H1 (cell line): Measurements from ENCODE around the gene GPC6.

Experiments
- CBX8 ChIP-seq: fragments of 300-800, 300-1000 bp; sonication (generic); IDR thresholded peaks from 2 replicates; pipeline ENCODE4 v1.7.1; 2016; ENCODE audit warnings: low read depth, low read length, borderline replicate concordance
- CEBPB ChIP-seq: IDR thresholded peaks from 2 replicates; pipeline ENCODE4 v1.6.1; 2012; ENCODE audit warnings: low read depth, low read length
- CREB1 ChIP-seq: IDR thresholded peaks from 2 replicates; pipeline ENCODE4 v1.6.1; 2012; ENCODE audit warnings: inconsistent platforms
- CTCF ChIP-seq, 3 experiments: IDR thresholded peaks; 1 replicate in 2 of 3; 2 replicates in 1 of 3; pipeline versions ENCODE4 v1.5.1 to v1.6.1; 2011; ENCODE audit warnings: low read length in 3 of 3, mild to moderate bottlenecking in 3 of 3, inconsistent platforms in 2 of 3, low read depth in 1 of 3, moderate library complexity in 1 of 3; ENCODE audit not compliant: insufficient read depth in 1 of 3; ENCODE audit errors: control extremely low read depth in 1 of 3
- PHF8 ChIP-seq: fragments of 200-600 bp; sonication (generic); conservative IDR thresholded peaks from 2 replicates; pipeline ENCODE4 v1.7.1; 2012; ENCODE audit warnings: low read depth, mild to moderate bottlenecking, inconsistent platforms, low read length, moderate library complexity
- POLR2A ChIP-seq, 2 experiments: IDR thresholded peaks; 1 replicate in 1 of 2; 2 replicates in 1 of 2; pipeline ENCODE4 v1.6.1; 2011; ENCODE audit warnings: low read depth in 2 of 2, low read length in 2 of 2, mild to moderate bottlenecking in 2 of 2; ENCODE audit errors: control extremely low read depth in 1 of 2
- RAD21 ChIP-seq, 2 experiments: IDR thresholded peaks in 1 of 2; conservative IDR thresholded peaks in 1 of 2; 2 replicates each; pipeline ENCODE4 v1.6.1; 2011; ENCODE audit warnings: low read depth in 2 of 2, low read length in 2 of 2, improper control_type of control experiment in 1 of 2, inconsistent platforms in 1 of 2, mild to moderate bottlenecking in 1 of 2, moderate library complexity in 1 of 2

GRCh38 chr13:93736081-93736480, 509.5 kb downstream of the GPC6 start:
- TF ChIP-seq POLR2A (IDR thresholded peaks at IDR 0.05; ENCODE audit: control extremely low read depth in 1 of 2, low read depth in 2 of 2, low read length in 2 of 2) (no peak), CBX8 (no peak), CTCF (IDR thresholded peaks at IDR 0.05; ENCODE audit: control extremely low read depth in 1 of 3, insufficient read depth in 1 of 3, low read depth in 1 of 3, low read length in 3 of 3) (no peak), CEBPB (no peak), RAD21 (IDR thresholded peaks at IDR 0.05 in 1 of 2, conservative IDR thresholded peaks at IDR 0.05 in 1 of 2; ENCODE audit: low read depth in 2 of 2, low read length in 2 of 2) (no peak), CREB1 (no peak), PHF8 (no peak)
